DMS153 (cell line): ENCODE measurements around the gene TSC22D4.
"Not testable (repeated sequence)": the region's sequence is repeated elsewhere in the genome, so short reads cannot be mapped to it uniquely, and the experiment has no call there.

Source experiments
- DNase-seq: peaks from one replicate; lab custom pipeline; 2025; lab: John Stamatoyannopoulos, UW

The TSC22D4 gene

DNA sequence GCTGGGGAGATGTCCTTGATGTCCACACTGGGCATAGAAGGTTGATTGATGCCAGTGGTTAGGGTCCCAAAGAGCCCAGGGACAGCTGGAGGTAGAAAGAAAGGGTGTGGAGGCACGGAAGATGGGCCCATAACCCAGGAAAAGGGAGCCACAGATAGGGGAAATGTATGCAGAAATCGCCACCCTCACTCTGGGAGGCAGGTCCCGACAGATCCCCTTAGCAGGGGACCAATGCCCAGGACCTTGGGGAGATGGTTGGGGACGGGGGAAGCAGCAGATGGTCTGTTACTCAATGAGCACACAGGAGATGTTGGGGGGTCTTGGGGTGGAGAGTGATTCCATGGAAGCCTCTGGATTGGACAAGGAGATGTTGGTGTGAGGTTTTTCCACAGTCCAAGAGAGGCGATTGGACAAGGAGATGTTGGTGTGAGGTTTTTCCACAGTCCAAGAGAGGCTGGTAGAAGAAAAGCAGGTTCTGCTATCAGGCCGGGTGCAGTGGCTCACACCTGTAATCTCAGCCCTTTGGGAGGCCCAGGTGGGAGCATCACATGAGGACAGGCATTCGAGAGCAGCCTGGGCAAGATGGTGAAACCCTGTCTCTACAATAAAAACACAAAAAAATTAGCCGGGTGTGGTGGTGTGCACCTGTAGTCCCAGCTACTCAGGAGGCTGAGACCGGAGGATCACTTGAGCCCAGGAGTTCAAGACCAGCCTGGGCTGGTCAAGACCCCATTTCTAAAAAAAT lies 35.7 kb downstream of the TSC22D4 start:
- no peak for DNase-seq

- no peak for DNase-seq
These were observed 37.1 kb downstream of the TSC22D4 start for GRCh38 chr7:100441641-100442535.

DNA sequence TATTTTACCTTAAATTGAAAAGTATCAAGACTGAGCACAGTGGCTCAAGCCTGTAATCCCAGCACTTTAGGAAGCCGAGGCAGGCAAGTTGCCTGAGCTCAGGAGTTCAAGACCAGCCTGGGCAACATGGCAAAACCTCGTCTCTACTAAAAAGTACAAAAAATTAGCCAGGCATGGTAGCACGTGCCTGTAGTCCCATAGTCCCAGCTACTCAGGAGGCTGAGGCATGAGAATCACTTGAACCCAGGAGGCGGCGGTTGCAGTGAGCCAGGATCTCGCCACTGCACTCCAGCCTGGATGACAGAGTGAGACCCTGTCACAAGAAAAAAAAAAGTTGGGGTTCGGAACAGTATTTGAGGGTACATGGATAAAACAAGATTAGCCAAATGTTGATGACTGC lies 39.8 kb downstream of the TSC22D4 start:
- DNase-seq: not testable (repeated sequence)

DNA sequence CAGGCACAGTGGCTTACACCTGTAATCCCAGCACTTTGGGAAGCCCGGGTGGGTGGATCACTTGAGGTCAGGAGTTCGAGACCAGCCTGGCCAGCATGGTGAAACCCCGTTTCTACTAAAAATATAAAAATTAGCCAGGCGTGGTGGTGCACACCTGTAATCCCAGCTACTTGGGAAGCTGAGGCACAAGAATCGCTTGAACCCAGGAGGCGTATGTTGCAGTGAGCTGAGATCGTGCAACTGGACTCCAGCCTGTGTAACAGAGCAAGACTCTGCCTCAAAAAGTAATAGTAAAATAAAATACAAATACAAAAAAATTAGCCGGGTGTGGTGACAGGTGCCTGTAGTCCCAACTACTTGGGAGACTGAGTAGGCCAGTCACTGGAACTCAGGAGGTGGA lies 40.3 kb downstream of the TSC22D4 start:
- not testable (repeated sequence) for DNase-seq

DNA sequence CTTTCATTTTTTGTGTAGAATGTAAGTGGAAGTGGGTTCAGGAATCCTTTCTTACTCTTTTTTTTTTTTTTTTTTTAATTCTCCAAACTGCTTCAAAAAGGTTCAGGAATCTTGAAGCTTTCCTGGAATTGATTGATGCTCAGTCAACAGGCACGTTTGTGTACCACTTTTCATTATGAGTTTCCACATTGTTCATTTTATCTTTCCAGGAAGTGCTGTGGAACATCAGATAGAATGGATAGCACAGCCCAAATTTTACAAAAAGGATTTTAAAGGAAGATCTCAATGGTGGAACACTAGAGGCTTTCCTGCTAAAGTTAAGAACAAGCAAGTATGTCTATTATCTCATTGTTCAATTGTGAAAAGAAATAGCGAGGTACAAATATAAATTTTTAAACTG lies 40.8 kb downstream of the TSC22D4 start:
- no peak for DNase-seq

GRCh38 chr7:100437150-100438100 lies 41.6 kb downstream of the TSC22D4 start:
- no peak for DNase-seq

DNA sequence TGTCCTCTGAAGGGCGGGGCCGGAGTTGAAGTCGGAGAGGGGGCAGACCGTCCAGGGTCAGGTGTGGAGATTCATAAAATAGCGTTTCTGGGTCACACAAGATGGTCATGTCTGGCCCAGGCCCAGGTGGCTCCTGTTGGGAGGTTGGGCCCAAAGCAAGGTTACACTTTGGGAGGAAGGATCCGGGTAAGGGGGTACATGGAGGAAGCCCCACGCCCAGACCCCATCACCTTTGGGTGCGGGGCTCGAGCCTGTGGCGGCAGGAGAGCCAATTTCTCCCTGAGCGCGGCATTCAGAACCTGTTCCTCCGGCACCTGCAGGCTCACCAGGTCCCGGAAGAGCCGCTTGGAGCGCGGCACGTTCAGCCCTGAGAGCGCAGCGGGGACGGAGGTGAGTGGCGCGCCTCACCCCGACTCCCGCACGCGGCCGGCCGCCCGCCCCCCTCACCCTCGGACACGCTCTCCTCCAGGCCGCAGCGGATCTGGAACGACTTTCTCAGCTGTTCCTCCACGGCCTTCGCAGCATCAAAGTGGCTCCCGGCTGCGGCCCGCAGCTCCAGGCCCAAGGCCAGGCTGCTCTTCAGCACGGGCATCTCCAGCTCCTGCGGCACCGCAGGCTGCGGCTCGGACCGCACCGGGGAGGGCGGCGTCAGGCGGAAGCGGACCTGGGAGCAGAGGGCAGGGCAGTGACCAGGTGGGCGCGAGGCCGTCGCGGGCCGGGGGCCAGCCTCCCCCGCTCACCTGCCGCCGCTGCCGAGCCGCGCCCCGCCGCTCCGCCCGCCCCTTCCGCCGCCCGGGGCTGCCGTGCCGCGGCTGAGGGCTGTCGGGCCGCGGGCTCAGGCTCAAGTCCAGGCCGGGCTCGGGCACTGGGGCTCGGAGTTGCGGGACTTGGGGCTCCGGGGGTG lies 43.4 kb downstream of the TSC22D4 start:
- DNase-seq: no peak

- DNase-seq: no peak
These were observed 44.5 kb downstream of the TSC22D4 start for GRCh38 chr7:100434297-100435144.

DNA sequence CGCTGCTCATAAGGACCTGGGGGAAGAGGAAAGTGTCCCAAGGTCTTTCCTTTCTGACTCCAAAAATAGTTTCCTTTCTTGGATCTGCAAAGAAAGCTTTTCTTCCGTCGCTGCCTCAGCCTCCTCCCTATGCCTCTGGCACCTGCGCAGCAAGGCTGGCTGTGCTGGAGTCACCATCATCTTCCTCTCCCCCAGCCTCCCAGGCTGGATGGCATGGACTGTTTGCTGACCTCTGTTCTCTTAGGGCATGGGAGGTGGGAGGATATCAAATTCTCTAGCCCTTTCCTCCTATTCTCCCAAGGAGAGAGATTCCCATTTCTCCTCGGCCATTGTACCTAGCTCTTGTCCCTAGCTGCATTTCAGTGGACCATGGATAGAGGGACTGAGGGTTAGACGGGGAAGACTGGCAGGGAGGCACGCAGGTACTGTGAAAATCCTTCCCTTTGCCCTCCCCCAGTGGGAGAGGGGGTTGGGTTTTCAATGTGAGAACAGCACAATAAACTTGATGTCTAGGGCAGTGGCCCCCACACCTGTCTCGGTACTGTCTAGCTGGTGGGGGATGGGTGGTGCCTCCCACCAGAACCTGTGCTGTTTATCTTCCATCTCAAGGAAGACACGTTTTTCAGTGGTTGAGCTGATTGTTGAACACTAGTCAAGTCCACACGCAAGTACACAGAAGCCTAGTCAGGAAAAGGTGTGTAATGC lies 45.3 kb downstream of the TSC22D4 start:
- no peak for DNase-seq

GRCh38 chr7:100433276-100433591 lies 45.8 kb downstream of the TSC22D4 start:
- DNase-seq: no peak

- DNase-seq: no peak
These were observed 46.3 kb downstream of the TSC22D4 start for GRCh38 chr7:100432621-100433275.

DNA sequence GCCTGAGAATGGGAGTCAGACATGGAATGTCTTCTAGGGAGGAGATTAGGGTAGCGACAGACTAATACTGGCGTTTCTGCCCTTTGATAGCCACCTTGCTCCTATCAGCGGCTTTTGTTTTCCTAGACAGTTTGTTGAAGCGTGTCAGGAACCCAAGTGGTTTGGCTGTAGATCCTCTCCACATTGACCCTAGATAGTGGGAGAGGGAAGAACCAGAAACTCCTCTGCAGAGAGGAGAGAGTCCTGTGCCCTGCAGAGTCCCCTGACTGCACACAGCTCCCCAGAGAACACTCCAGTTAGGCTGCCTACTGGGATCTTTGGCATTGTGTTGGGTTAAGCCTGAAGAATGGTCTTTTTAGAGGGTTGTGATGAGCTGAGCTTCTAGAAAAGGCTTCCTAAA lies 47.0 kb downstream of the TSC22D4 start:
- DNase-seq: no peak

DNA sequence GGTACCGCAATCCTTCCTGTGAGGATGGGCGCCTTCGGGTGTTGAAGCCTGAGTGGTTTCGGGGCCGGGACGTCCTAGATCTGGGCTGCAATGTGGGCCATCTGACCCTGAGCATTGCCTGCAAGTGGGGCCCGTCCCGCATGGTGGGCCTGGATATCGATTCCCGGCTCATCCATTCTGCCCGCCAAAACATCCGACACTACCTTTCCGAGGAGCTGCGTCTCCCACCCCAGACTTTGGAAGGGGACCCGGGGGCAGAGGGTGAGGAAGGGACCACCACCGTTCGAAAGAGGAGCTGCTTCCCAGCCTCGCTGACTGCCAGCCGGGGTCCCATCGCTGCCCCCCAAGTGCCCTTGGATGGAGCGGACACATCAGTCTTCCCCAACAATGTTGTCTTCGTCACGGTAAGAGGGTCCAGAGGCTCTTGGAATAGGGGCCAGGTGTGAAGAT lies 47.7 kb downstream of the TSC22D4 start:
- DNase-seq: no peak

DNA sequence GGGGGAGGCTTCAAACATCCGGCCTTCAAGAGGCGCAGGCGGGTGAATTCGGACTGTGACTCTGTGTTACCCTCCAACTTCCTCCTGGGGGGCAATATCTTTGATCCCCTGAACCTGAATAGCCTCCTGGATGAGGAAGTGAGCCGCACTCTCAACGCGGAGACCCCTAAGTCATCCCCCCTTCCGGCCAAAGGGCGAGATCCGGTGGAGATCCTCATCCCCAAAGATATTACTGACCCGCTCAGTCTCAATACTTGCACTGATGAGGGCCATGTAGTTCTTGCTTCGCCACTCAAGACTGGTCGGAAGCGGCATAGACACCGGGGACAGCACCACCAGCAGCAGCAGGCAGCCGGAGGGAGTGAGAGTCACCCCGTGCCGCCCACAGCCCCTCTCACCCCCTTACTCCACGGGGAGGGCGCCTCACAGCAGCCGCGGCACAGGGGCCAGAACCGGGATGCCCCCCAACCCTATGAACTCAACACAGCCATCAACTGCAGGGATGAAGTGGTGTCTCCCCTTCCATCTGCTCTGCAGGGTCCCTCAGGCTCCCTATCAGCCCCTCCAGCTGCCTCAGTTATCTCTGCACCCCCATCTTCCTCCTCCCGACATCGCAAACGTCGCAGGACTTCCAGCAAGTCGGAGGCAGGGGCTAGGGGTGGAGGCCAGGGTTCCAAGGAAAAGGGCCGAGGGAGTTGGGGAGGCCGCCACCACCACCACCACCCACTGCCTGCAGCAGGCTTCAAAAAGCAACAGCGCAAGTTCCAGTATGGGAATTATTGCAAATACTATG lies 48.3 kb downstream of the TSC22D4 start:
- DNase-seq: no peak

- DNase-seq: peak; percentile 94
These were observed 49.1 kb downstream of the TSC22D4 start, which contains the start of gene MEPCE for GRCh38 chr7:100429637-100430492. Gene MEPCE, plus strand, starts transcription at chr7:100429831. Its CDS starts 188 bp downstream, at chr7:100430019.

GRCh38 chr7:100428967-100429636 lies 49.9 kb downstream of the TSC22D4 start:
- DNase-seq: peak; percentile 99
